Dermis microvascular lymphatic vessel endothelial cell (primary cell): ENCODE measurements around the gene OR5V1. TPM values are rescaled to one million over a fixed set of nuclear protein-coding genes. Genes with fewer than 3 reads are reported as not detected.
"Not testable (repeated sequence)": the region's sequence is repeated elsewhere in the genome, so short reads cannot be mapped to it uniquely, and the experiment has no call there.

Experiments
- DNase-seq, 2 donors: peaks; one replicate each; pipeline versions ENCODE4 v3.0.0 to v3.0.0-alpha.2; 2010; ENCODE audit warnings: low read depth in 2 of 2
- total RNA-seq: library from RNA; depleted of rRNA; stranded (reverse); fragments of >200 nt; gene quantifications from 2 replicates; pipeline ENCODE4 v1.2.1, GENCODE V29; 2014

OR5V1 gene
- not detected in 2 replicates for total RNA-seq

DNA sequence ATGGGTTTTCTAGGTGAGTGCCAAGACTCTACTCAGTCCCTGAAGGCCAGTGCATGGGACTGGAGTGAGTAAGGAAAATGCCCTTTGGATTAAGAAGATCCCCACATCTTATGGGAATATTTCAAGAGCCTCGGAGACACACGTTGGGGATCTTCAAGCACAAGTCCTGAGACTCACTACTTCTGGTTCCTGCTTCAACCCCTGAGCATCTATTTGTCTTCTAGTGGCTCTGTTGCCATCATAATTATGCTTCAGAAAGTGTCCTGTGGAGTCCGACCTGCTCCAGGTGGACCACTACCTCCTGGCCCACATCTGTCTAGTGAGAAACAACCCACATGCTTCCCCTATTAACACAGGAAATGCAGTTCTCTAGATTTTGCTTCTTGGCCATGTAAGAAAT, at the start of gene OR5V1:
Gene OR5V1, minus strand, starts transcription at position 101 of the 400 bp plus-strand sequence. CDS start 12,670 bp downstream, outside the sequence.
- no peak for DNase-seq

DNA sequence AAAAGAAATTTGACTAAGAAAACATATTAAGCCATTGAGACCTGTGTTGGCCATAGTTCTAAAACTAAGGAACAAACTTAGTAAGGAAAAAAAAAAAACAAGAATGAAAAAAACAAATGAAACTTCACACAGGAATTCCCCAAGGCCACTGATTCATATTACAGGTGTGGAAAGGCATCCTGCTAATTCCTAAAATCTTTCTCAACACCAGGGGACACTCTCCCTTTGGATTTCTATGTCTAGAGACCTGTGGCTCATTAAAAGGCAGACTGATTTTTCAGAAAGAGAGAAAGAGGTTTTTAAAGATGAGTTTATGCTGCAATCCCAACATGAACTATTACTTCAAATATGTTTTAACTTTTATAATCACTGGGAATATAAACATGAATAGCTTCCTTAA, 45.9 kb upstream of the OR5V1 start, which contains the start of gene OR12D1:
Gene OR12D1, plus strand, starts transcription at position 341 of the 400 bp plus-strand sequence.
- DNase-seq: peak in 1 of 2 donors; percentile 11

DNA sequence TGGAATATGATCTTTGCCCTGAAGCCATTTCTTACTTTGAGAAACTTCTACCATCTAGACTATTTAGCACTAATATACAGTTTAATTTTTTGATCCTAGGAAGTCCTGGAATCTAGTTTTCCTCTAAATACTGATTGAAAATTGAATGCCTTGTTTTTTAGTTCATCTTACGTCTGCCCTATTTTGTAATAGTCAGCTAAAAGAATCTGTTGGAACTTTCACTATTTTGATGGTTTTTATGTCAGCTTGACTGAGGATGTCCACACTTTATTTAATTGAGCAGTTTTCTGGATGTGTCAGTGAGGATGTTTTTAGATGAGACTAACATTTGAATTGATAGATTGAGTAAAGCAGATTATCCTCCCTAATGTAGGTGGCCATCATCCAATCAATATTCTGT, 35.1 kb upstream of the OR5V1 start:
- DNase-seq: no peak

DNA sequence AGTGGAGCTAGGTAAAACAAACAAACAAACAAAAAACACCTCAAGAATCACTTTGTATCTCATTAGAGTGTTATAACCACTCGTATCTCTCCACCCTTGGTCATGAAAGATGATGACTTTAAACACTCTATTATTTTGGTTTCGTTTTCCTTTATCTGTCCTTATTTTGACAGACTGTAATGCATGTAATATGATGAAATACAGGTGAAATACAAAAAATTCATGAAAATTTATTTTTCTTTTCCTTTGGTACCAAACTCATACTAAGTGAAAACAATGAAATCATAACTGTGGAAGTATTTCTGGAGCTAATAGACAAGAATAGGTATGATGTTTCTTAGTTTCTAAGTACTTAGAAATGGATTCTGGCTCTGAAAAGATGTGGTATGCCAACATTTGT, 30.9 kb upstream of the OR5V1 start:
- no peak for DNase-seq

DNA sequence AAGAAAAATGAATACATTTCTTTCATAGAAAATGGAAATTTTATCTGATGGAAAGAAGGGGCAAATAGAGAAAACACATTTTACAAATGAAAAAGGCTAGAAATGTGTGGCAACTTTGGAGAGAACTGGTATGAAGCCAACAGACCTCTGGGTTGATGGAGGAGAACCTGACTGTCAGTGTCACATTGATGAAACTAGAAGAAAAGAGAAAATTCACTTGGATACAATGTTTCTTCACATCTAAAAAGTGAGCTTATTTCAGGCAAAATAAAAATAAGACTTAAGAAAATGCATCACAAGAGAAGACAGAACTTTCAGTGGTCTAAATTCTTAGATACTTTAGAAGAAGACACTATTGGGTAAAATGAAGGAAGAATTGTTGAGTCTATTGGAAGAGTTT, 26.7 kb upstream of the OR5V1 start, which contains the start of gene OR12D2:
Gene OR12D2, plus strand, starts transcription at position 301 of the 400 bp plus-strand sequence. CDS start 1,069 bp downstream, outside the sequence.
- DNase-seq: no peak

DNA sequence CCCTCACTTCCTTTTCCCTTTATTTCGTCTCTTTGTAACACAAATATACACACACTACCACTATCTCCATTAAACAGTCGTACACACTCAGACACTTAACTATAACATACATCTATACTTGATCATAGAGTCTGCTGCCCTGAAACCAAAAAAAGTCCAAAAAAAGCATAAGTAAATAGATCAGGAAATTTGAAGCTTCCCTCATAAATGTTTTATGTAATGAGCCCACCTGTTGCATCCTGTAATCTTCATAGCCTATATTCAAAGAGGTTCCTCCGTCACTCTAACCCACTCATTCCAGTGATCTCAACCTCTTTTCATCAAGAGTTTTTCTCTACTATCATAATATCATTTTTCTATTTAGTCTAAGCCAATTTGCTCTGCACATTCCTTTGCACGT, 19.9 kb upstream of the OR5V1 start:
- no peak for DNase-seq

DNA sequence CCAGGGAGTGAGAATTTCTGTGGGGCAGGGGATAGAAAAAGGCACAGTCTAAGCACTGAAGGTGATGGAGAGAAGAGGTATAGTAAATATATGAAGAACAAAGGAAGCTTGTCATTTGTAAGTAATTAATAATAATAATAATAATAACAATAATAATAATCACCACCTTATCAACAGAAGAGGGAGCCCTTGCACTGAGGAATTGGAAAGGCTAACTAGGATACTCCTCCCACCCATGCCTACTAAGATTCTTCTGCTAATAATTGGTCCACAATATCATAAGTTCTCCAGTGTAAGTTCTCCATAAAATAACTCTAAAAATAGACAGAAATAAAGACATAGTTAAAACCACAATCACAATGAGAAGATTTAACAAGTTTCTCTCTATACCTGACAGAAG, 7.3 kb upstream of the OR5V1 start:
- peak; percentile 9 to 32 for DNase-seq

DNA sequence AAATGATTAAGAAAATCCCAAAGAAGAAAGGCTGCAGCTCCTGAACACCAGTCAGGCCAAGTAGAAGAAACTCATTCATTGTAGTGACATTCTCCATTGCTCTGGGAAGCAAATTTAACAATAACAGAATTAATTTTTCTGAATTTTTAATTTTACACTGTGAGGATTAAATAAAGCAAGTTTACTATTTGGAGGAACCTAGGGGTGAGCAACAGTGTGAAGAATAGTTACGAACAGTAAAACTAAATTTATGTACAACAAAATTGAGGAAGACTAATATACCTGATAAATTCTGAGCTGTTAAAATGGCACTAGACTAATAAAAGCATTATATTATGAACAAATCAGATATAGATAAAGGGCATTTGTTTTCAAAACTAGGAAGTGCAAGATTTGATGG, 6.5 kb upstream of the OR5V1 start, which contains the start of gene OR12D3:
Gene OR12D3, minus strand, starts transcription at position 101 of the 400 bp plus-strand sequence. Its CDS starts 4 bp downstream, at position 97.
- no peak for DNase-seq

DNA sequence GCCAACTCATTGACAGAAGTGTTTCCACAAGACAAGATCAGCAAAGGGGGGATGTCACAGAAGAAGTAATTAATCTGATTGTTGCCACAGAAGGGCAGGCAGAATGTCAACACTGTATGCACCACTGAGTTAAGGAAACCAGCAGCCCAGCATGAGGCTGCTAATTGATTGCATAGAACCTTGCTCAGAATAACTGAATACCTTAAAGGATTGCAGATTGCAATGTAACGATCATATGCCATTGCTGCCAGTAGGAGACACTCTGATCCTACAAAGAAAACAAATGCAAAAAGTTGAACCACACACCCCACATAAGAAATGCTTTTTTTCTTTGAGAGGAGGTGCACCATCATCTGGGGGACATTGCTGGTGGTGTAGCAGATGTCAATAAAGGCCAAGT, 13.1 kb downstream of the OR5V1 start:
- no peak for DNase-seq

DNA sequence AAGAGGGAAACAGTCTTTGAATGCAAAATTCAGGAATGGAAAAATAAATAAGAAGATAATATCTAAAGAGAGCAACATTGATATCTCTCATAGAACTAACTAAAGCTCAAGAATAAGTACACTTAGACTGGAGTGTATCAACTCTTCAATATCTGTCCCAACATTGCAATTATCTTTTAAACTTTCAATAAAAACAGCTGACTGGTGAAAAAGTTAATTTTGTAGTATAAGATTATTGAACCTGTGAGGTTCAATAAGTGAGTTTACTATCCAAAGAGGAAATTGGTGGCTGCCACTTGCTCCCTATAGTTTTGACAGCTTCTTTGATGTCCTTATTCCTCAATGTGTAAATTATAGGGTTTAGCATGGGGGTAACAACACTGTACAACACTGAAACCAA, 13.7 kb downstream of the OR5V1 start:
- DNase-seq: no peak

DNA sequence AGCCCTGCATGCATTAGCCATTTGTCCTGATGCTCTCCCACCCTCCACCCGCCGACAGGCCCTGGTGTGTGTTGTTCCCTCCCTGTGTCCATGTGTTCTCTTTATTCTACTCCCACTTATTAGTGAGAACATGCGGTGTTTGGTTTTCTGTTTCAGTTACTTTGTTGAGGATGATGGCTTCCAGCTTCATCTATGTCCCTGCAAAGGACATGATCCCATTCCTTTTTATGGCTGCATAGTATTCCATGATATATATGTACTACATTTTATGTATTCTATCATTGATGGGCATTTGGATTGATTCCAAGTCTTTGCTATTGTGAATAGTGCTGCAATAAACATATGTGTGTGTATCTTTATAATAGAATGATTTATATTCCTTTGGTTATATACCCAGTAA, 19.3 kb downstream of the OR5V1 start:
- DNase-seq: not testable (repeated sequence)

DNA sequence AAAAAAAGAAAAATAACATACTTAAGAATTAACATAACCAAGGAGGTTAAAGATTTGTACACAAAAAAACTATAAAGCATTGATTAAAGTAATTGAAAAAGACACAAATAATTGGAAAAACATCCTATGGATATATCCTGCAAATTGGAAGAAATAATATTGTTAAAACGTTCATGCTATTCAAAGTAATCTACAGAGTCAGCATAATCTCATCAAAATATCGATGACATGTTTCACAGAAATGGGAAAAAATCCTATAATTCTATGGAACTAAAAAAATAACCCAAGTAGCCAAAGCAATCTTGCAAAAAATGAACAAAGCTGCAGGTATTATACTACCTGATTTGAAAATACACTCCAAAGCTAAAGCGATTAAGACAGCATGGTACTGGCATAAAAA, 23.3 kb downstream of the OR5V1 start:
- no peak for DNase-seq

DNA sequence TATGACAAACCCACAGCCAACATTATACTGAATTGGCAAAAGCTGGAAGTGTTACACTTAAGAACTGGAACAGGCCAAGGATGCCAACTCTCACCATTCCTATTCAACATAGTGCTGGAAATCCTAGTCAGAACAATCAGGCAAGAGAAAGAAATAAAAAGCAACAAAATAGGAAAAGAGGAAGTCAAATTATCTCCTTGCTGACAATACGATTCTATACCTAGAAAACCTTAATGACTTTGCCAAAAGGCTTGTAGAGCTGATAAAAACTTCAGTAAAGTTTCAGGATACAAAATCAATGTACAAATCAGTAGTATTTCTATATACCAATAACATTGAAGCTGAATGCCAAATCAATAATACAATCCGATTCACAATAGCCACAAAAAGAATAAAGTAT, 32.4 kb downstream of the OR5V1 start:
- no peak for DNase-seq

DNA sequence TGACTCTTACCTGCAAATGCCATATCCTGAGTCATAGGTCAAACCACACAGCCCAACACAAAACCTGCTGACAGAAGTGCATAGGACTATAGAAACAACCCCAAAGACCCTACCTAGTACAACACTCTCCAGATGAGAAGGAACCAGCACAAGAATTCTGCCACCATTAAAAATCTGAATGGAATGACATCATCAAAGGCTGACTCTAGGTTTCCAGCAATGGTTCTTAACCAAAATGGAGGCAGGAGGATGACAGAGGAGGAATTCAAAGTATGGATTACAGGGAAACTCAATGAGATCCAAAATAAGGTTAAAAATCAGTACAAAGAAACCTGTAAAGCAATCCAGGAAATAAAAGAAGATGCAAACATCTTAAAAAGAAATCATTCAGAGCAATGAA, 36.0 kb downstream of the OR5V1 start:
- DNase-seq: no peak

DNA sequence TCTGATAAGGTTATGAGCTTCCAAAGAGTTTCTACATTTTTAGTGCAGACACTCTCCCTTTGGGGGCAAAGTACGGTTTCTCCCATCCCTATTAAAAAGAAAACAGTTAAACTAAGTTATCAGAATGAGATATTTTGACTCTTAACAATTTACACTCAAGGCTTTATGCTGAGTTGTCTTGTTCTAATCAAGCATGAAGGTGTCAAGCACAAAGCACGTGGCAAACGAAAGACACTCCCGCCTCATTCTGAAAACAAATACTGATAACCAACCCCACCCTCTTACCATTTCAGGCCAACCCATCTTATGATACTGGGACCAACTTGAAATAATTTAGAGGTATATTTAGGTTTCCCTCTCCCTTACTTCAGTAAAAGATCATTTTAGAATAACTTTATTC, 42.9 kb downstream of the OR5V1 start:
- DNase-seq: no peak

DNA sequence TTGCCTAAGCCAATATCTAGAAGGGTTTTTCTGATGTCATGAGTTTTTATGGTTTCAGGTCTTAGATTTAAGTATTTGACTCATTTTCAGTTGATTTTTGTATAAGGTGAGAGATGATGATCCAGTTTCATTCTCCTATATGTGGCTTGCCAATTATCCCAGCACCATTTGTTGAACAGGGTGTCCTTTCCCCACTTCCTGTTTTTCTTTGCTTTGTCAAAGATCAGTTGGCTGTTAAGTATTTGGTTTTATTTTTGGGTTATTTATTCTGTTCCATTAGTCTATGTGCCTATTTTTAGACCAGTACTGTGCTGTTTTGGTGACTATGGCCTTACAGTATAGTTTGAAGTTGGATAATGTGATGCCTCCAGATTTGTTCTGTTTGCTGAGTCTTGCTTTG, 45.3 kb downstream of the OR5V1 start:
- DNase-seq: not testable (repeated sequence)

DNA sequence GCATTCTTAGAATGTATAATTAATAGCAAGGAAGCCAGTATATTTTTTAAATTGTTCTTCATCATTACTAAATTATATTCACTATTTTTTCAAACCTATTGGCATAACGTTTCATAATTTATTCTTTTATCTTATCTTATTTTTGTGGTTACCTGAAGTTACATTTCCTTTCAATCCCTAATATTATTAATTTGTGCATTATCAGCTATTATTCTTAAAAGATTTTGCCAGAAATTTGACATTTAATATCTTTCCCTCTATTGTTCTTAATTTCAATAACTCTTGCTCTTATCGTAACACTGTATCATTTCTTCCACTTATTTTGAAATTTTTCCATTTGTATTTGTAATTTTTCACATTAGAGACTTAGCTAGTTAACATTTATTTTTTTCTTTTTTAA, 48.7 kb downstream of the OR5V1 start:
- no peak for DNase-seq

Other genes with a start within 250 kb of the OR5V1 start
- gene OR2J2, start 198.0 kb downstream of the OR5V1 start, total RNA-seq: not detected in 2 replicates
- gene OR14J1, start 67.2 kb downstream of the OR5V1 start, total RNA-seq: not detected in 2 replicates
- gene OR12D3, start 6.4 kb upstream of the OR5V1 start, total RNA-seq: not detected in 2 replicates
- not detected in 2 replicates for gene OR12D2, start 26.8 kb upstream of the OR5V1 start, total RNA-seq
- not detected in 2 replicates for gene OR12D1, start 46.1 kb upstream of the OR5V1 start, total RNA-seq
- not detected in 2 replicates for gene OR10C1, start 70.4 kb upstream of the OR5V1 start, total RNA-seq
- gene OR11A1, start 88.2 kb upstream of the OR5V1 start, total RNA-seq: not detected in 2 replicates
- gene OR2H1, start 88.3 kb upstream of the OR5V1 start, total RNA-seq: under 0.01 TPM in 1 of 2 replicates, not detected in the other
- not detected in 2 replicates for gene MAS1L, start 119.1 kb upstream of the OR5V1 start, total RNA-seq
- 39.0 and 91.9 TPM in 2 replicates for gene UBD, start 190.9 kb upstream of the OR5V1 start, total RNA-seq
- gene OR2H2, start 216.3 kb upstream of the OR5V1 start, total RNA-seq: not detected in 2 replicates